Stomach (tissue), 4 donors: ENCODE results near the gene CLIC3.

Experiments used
- EP300 ChIP-seq: sonication (generic); formaldehyde crosslinking; IDR thresholded peaks from one replicate; pipeline ENCODE4 v1.6.1; 2017; ENCODE audit warnings: antibody characterized with exemption
- POLR2A ChIP-seq, 4 donors: fragments of 450-650 bp; IDR thresholded peaks; one replicate each; pipeline ENCODE4 v1.6.1; 2016; ENCODE audit warnings: antibody characterized with exemption in 4 of 4, control low read depth in 2 of 4, mild to moderate bottlenecking in 1 of 4, moderate library complexity in 1 of 4
- TF ChIP-seq, protein P1 (sequence below), 7 experiments: fragments of 450-650 bp in 4 of 7; fragments of 200-600 bp in 3 of 7; sonication (generic) in 3 of 7; IDR thresholded peaks; one replicate each; pipeline ENCODE4 v1.5.1; 2016 to 2019; ENCODE audit warnings: antibody characterized with exemption in 7 of 7, control low read depth in 2 of 7, mild to moderate bottlenecking in 1 of 7

- TF ChIP-seq, protein P1, sequence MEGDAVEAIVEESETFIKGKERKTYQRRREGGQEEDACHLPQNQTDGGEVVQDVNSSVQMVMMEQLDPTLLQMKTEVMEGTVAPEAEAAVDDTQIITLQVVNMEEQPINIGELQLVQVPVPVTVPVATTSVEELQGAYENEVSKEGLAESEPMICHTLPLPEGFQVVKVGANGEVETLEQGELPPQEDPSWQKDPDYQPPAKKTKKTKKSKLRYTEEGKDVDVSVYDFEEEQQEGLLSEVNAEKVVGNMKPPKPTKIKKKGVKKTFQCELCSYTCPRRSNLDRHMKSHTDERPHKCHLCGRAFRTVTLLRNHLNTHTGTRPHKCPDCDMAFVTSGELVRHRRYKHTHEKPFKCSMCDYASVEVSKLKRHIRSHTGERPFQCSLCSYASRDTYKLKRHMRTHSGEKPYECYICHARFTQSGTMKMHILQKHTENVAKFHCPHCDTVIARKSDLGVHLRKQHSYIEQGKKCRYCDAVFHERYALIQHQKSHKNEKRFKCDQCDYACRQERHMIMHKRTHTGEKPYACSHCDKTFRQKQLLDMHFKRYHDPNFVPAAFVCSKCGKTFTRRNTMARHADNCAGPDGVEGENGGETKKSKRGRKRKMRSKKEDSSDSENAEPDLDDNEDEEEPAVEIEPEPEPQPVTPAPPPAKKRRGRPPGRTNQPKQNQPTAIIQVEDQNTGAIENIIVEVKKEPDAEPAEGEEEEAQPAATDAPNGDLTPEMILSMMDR (IDR thresholded peaks at IDR 0.05), result no peak
- TF ChIP-seq POLR2A (IDR thresholded peaks at IDR 0.05) (no peak), EP300 (no peak)
These were observed 24.6 kb downstream of the CLIC3 start for GRCh38 chr9:136971746-136972145.
